HL-60 (cell line): ENCODE measurements around the gene CEP112.

ENCODE experiments used
- DNase-seq, 2 experiments: peaks; one replicate each; pipeline ENCODE4 v3.0.0-alpha.2; 2010 to 2020; ENCODE audit warnings: low read depth in 1 of 2, low spot score in 1 of 2
- H3K27ac ChIP-seq: fragments of 250-450 bp; sonication (Bioruptor Pico); replicated peaks from 2 replicates; pipeline ENCODE4 v1.5.1; 2020; ENCODE audit warnings: mild to moderate bottlenecking, moderate library complexity
- H3K27me3 ChIP-seq: fragments of 250-450 bp; sonication (Bioruptor Pico); 2 replicates; pipeline ENCODE4 v1.5.1; 2021; ENCODE audit warnings: mild to moderate bottlenecking, moderate library complexity; ENCODE audit not compliant: insufficient read depth, poor library complexity, severe bottlenecking
- H3K4me3 ChIP-seq: replicated peaks from 2 replicates; pipeline ENCODE4 v1.5.1; 2011; ENCODE audit warnings: mild to moderate bottlenecking, control low read depth, low read length; ENCODE audit not compliant: insufficient read depth
- CTCF ChIP-seq: IDR thresholded peaks from one replicate; pipeline ENCODE4 v1.5.1; 2011; ENCODE audit warnings: low read length, control low read depth, inconsistent platforms; ENCODE audit not compliant: insufficient read depth
- GABPA ChIP-seq: IDR thresholded peaks from 2 replicates; pipeline ENCODE4 v1.6.1; 2012; ENCODE audit warnings: low read depth
- POLR2AphosphoS5 ChIP-seq: IDR thresholded peaks from 2 replicates; pipeline ENCODE4 v1.6.1; 2012; ENCODE audit warnings: low read depth
- REST ChIP-seq: IDR thresholded peaks from 2 replicates; pipeline ENCODE4 v1.6.1; 2012; ENCODE audit warnings: low read depth; ENCODE audit not compliant: insufficient replicate concordance
- SPI1 ChIP-seq: IDR thresholded peaks from 2 replicates; pipeline ENCODE4 v1.6.1; 2012; ENCODE audit warnings: low read depth, mild to moderate bottlenecking, borderline replicate concordance

Gene CEP112

DNA sequence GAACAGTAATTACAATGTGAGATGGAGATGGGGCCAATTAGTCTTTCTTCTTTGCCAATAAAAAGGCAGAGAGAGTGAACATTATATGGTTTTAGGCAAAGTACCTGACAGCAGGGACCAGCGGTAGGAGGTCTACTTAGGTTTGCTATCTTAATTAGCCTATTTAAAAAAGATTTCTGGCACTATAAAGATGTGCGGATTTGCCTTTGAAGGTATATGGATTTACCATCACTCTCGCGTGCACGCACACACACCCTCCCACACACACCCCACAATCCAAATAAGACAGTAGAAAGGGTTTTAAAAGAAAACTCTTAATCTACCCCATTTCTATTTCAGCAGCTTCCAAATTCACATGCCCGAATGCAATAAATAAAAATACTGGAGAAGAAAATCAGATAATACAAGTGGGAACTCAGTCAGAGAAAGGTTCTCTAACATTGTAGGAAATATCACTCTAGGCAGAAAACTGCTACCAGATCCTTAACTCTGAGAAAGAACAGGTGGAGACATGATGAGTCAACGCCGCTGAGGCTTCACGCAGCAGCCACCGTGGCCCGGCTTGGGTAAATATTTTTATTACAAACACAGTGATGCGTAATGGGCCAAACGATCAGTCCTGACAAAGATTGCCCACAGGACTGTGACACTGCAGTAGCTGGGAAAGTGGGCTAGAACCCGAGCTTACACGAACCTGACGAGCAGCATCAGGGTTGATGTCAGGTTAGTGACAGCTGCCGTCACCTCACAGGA, 563.9 kb downstream of the CEP112 start:
- H3K27ac ChIP-seq, result no peak overlapping the region
- no peak overlapping the region for H3K4me3 ChIP-seq
- TF ChIP-seq CTCF (no peak), SPI1 (no peak)
- DNase-seq, result no peak
- no peaks in the 10 kb centered on the region for H3K27me3 ChIP-seq

- no peak overlapping the region for H3K4me3 ChIP-seq
- H3K27ac ChIP-seq, result no peak overlapping the region
- DNase-seq, result no peak
- no peak for TF ChIP-seq REST
- TF ChIP-seq SPI1, result no peak
- TF ChIP-seq POLR2AphosphoS5, result no peak
- TF ChIP-seq CTCF, result no peak
- TF ChIP-seq GABPA, result no peak
- H3K27me3 ChIP-seq, result no peaks in the 10 kb centered on the region
Measured at GRCh38 chr17:65627108-65627507, 564.8 kb downstream of the CEP112 start.

DNA sequence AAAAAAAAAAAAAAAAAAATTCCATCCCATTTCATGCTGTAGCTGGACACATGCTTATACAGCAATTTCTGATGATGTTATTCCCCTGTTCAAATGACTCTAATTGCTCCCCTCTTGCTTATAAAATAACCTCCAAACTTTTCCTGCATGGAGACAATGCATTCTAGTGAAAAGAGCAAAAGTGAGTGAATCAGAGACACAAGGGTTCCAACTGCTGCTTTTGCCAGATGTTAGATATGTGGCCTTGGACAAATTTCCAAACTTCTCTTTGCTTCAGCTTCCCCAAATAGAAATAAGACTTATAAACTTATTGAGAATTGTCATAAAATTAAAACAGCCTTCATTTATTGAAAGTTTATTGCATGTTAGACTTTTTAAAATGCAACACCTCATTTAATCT, 565.5 kb downstream of the CEP112 start:
- Histone ChIP-seq H3K4me3 (no peak overlapping the region), H3K27ac (no peak overlapping the region), H3K27me3 (no peaks in the 10 kb centered on the region)
- no peak for DNase-seq
- TF ChIP-seq SPI1 (no peak), REST (no peak), POLR2AphosphoS5 (no peak), CTCF (no peak), GABPA (no peak)

DNA sequence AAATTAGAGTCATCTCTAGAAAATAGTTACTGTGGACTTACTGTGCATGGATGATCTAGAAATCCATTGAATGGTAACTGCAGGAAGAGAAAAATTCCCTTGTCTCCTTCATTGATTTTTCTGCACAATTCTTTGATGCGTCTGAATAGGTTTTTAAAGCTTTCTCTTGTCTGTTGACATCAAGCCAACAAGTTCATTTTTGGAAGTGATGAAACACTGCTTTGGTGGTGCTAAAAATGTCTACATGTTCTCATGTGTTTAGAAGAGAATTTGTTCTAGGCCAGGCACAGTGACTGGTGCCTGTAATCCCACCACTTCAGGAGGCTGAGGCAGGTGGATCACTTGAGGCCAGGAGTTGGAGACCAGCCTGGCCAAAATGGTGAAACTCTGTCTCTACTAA, 573.4 kb downstream of the CEP112 start:
- no peak for DNase-seq
- Histone ChIP-seq H3K27me3 (no peaks in the 10 kb centered on the region), H3K4me3 (no peak overlapping the region), H3K27ac (no peak overlapping the region)
- TF ChIP-seq POLR2AphosphoS5 (no peak), SPI1 (no peak), REST (no peak), CTCF (no peak), GABPA (no peak)
